Measurements from ENCODE around the gene DPY19L3.

GRCh38 chr19:32526895-32527294 lies 121.3 kb downstream of the DPY19L3 start:
- TF ChIP-seq CTCF (IDR thresholded peaks at IDR 0.05): no peak
- TF ChIP-seq POLR2A (IDR thresholded peaks at IDR 0.05): no peak
- TF ChIP-seq EP300 (IDR thresholded peaks at IDR 0.05): no peak

Data from upper lobe of left lung (tissue), 4 donors.